ENCODE measurements around the gene CD164.

The CD164 gene

DNA sequence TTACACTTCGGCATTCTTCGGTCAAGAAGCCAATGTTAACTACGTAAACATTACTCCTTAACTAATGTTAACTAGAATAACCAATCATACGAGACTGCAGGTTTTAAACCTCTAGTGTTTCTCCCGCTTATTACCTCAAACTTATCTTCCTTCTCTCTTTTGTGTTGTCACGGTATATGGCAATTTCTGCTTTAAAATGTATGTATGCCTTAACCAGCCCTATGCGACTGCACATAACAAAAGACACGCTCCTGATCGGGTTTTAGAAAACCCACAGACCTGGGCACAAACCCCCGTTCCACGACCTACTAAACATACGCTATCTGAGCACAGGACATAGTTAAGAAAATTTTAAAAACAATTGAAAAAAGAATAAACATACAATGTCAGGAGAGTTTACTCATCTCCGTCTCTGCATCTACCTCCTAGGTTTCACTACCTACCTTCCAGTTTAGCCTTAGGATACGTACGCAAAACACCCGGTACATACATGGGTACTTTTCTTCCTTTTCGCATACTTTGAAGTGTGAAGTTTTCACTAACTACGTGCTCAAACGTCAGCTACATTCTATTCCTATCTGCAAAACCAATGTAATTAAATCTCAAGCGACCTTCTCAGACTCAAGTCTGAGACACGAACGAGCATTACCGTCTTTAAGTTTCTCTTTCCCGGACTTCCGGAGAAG lies 1.1 kb downstream of the CD164 start:
- no peaks in the 10 kb centered on the region for H3K27me3 ChIP-seq (ENCODE audit: control insufficient read depth, insufficient read depth, low read length)

DNA sequence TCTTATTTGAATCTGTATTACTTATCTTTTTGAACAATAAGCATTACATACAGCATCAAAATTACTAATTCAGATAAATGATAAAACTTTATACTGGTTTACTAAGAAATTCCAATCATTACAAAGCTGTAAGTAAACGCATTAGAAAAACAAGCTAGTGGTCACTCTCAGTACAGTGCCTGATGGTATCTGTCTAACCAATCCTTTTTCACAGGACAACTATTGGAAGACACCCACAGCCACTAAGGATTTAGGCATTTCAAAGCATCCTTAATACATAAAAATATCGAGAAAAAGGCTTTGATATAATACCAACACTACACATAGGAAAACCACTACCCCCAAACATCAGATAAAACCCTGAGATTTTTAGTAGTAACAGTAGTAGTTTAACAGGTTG lies 2.6 kb downstream of the CD164 start:
- H3K79me2 ChIP-seq: peaks cover 48% of the 10 kb centered on the region
- H3K4me2 ChIP-seq (ENCODE audit: low read length): peak overlapping the region; percentile 90
- no peaks in the 10 kb centered on the region for H3K9me3 ChIP-seq (ENCODE audit: control insufficient read depth, low read length)
- H3K27me3 ChIP-seq (ENCODE audit: control insufficient read depth, insufficient read depth, low read length): no peaks in the 10 kb centered on the region
- no peak overlapping the region for H3K27ac ChIP-seq
- H3K4me1 ChIP-seq: peaks cover 18% of the 10 kb centered on the region
- H3K36me3 ChIP-seq (ENCODE audit: control insufficient read depth, insufficient read depth, low read length): no peaks in the 10 kb centered on the region
- no peak overlapping the region for H2AFZ ChIP-seq
- TF ChIP-seq, protein P1, sequence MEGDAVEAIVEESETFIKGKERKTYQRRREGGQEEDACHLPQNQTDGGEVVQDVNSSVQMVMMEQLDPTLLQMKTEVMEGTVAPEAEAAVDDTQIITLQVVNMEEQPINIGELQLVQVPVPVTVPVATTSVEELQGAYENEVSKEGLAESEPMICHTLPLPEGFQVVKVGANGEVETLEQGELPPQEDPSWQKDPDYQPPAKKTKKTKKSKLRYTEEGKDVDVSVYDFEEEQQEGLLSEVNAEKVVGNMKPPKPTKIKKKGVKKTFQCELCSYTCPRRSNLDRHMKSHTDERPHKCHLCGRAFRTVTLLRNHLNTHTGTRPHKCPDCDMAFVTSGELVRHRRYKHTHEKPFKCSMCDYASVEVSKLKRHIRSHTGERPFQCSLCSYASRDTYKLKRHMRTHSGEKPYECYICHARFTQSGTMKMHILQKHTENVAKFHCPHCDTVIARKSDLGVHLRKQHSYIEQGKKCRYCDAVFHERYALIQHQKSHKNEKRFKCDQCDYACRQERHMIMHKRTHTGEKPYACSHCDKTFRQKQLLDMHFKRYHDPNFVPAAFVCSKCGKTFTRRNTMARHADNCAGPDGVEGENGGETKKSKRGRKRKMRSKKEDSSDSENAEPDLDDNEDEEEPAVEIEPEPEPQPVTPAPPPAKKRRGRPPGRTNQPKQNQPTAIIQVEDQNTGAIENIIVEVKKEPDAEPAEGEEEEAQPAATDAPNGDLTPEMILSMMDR (IDR thresholded peaks at IDR 0.05): no peak
- H3K4me3 ChIP-seq (ENCODE audit: low read depth, low read length): peak overlapping the region; percentile 89
- no peak overlapping the region for H3K9ac ChIP-seq

More for the DNA sequence above, 1.1 kb downstream of the CD164 start:
- peak overlapping the region; percentile 89 for H3K4me3 ChIP-seq (ENCODE audit: low read depth, low read length)
- H3K9ac ChIP-seq: peak overlapping the region; percentile 95
- H2AFZ ChIP-seq: peak overlapping the region; percentile 93
- TF ChIP-seq, protein P1 (IDR thresholded peaks at IDR 0.05): no peak
- no peaks in the 10 kb centered on the region for H3K36me3 ChIP-seq (ENCODE audit: control insufficient read depth, insufficient read depth, low read length)
- H3K27ac ChIP-seq: peak overlapping the region; percentile 99
- H3K9me3 ChIP-seq (ENCODE audit: control insufficient read depth, low read length): no peaks in the 10 kb centered on the region
- peaks cover 36% of the 10 kb centered on the region for H3K79me2 ChIP-seq
- H3K4me2 ChIP-seq (ENCODE audit: low read length): peak overlapping the region; percentile 90
- peaks cover 26% of the 10 kb centered on the region for H3K4me1 ChIP-seq

DNA sequence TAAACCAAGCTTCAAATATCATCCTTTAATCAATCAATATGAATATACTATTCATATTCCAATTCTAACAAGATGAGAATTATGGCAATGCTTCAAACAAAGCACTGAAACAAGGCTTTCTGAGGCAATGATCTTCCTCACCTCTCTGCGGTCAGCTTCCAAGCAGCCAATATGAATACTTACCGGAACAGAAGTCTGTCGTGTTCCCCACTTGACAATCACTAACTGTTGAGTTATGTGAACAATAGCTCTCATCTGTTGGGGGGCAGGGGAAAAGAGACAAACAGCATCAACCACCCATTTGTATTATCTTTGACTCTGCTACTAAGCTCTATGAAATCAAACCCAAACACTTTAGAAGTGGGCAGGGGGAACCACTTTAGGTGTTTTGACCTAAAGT lies 4.5 kb downstream of the CD164 start:
- Histone ChIP-seq H3K27me3 (ENCODE audit: control insufficient read depth, insufficient read depth, low read length) (no peaks in the 10 kb centered on the region), H3K4me2 (ENCODE audit: low read length) (no peak overlapping the region), H2AFZ (no peak overlapping the region), H3K4me1 (peaks cover 22% of the 10 kb centered on the region), H3K36me3 (ENCODE audit: control insufficient read depth, insufficient read depth, low read length) (no peaks in the 10 kb centered on the region), H3K27ac (no peak overlapping the region), H3K4me3 (ENCODE audit: low read depth, low read length) (no peak overlapping the region), H3K9me3 (ENCODE audit: control insufficient read depth, low read length) (no peaks in the 10 kb centered on the region), H3K79me2 (peaks cover 58% of the 10 kb centered on the region), H3K9ac (no peak overlapping the region)
- TF ChIP-seq, protein P1 (IDR thresholded peaks at IDR 0.05): no peak

- TF ChIP-seq, protein P1 (IDR thresholded peaks at IDR 0.05): no peak
- Histone ChIP-seq H3K27me3 (ENCODE audit: control insufficient read depth, insufficient read depth, low read length) (no peaks in the 10 kb centered on the region), H3K4me1 (peaks cover 20% of the 10 kb centered on the region), H3K9ac (no peak overlapping the region), H3K27ac (no peak overlapping the region), H3K4me3 (ENCODE audit: low read depth, low read length) (no peak overlapping the region), H2AFZ (no peak overlapping the region), H3K36me3 (ENCODE audit: control insufficient read depth, insufficient read depth, low read length) (no peaks in the 10 kb centered on the region), H3K4me2 (ENCODE audit: low read length) (no peak overlapping the region), H3K79me2 (peaks cover 47% of the 10 kb centered on the region), H3K9me3 (ENCODE audit: control insufficient read depth, low read length) (no peaks in the 10 kb centered on the region)
These were observed 7.9 kb downstream of the CD164 start for GRCh38 chr6:109374326-109374892.

DNA sequence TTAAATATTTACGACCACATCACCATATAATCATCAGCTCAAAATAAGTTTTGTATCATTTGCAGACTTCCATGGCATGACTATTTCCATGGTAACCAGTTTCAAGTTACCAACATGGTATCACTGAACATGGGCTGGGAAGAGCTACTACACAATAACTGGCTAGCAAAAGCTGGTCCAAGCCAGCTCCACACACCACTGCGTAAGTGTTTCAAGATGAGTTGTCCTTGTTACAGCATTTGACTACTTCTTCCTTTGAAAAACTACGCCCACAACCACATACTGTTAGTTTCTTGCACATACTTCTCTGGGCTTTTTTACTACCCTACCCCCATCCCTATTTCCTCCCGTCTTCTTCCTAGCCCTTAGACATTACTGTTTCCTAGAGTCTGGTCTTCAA lies 8.5 kb downstream of the CD164 start:
- Histone ChIP-seq H3K27me3 (ENCODE audit: control insufficient read depth, insufficient read depth, low read length) (no peaks in the 10 kb centered on the region), H3K4me3 (ENCODE audit: low read depth, low read length) (no peak overlapping the region), H3K27ac (no peak overlapping the region), H3K79me2 (peaks cover 42% of the 10 kb centered on the region), H2AFZ (no peak overlapping the region), H3K4me2 (ENCODE audit: low read length) (no peak overlapping the region), H3K9me3 (ENCODE audit: control insufficient read depth, low read length) (no peaks in the 10 kb centered on the region), H3K4me1 (peaks cover 14% of the 10 kb centered on the region), H3K9ac (no peak overlapping the region), H3K36me3 (ENCODE audit: control insufficient read depth, insufficient read depth, low read length) (no peaks in the 10 kb centered on the region)
- TF ChIP-seq, protein P1 (IDR thresholded peaks at IDR 0.05): no peak

All from parathyroid adenoma (tissue), 2 donors.